HepG2 (cell line): Measurements from ENCODE around the gene MTHFD1. TPM values are rescaled to one million over a fixed set of nuclear protein-coding genes. Genes with fewer than 3 reads are reported as not detected.

Experiments used
- BATF2 ChIP-seq: sonication (generic); formaldehyde crosslinking; IDR thresholded peaks from 2 replicates; pipeline ENCODE4 v1.8.0; 2022; ENCODE audit warnings: mild to moderate bottlenecking, missing genetic modification reagents, moderate library complexity
- MED13 ChIP-seq: sonication (generic); formaldehyde crosslinking; IDR thresholded peaks from 2 replicates; pipeline ENCODE4 v1.5.0; 2020; ENCODE audit warnings: missing genetic modification reagents
- RNF219 ChIP-seq: sonication (generic); formaldehyde crosslinking; IDR thresholded peaks from 2 replicates; pipeline ENCODE4 v1.5.0; 2020; ENCODE audit warnings: mild to moderate bottlenecking, missing genetic modification reagents
- SOX13 ChIP-seq, 3 experiments: fragments of 450-650 bp in 1 of 3; sonication (generic) in 1 of 3; formaldehyde crosslinking in 1 of 3; IDR thresholded peaks in 2 of 3; conservative IDR thresholded peaks in 1 of 3; 2 replicates each; pipeline versions ENCODE4 v1.5.0 to v1.6.1; 2016 to 2020; ENCODE audit warnings: antibody characterized with exemption in 1 of 3, mild to moderate bottlenecking in 1 of 3, missing compliant biosample characterization in 1 of 3, missing genetic modification reagents in 1 of 3, moderate library complexity in 1 of 3
- SP1 ChIP-seq, 2 experiments: fragments of 450-650 bp in 1 of 2; sonication (generic) in 1 of 2; formaldehyde crosslinking in 1 of 2; IDR thresholded peaks; 2 replicates each; pipeline versions ENCODE4 v1.4.0 to v1.6.1; 2016 to 2020; ENCODE audit warnings: missing genetic modification reagents in 1 of 2
- ZBTB40 ChIP-seq, 2 experiments: fragments of 450-650 bp in 1 of 2; sonication (generic) in 1 of 2; formaldehyde crosslinking in 1 of 2; IDR thresholded peaks; 2 replicates each; pipeline versions ENCODE4 v1.6.1 to v1.8.0; 2016 to 2022; ENCODE audit warnings: antibody characterized with exemption in 1 of 2, mild to moderate bottlenecking in 1 of 2, missing genetic modification reagents in 1 of 2
- ZBTB46 ChIP-seq: sonication (generic); formaldehyde crosslinking; IDR thresholded peaks from 2 replicates; pipeline ENCODE4 v1.4.0; 2020; ENCODE audit warnings: mild to moderate bottlenecking, missing genetic modification reagents, borderline replicate concordance
- ZNF543 ChIP-seq: sonication (generic); formaldehyde crosslinking; IDR thresholded peaks from 2 replicates; pipeline ENCODE4 v1.4.0; 2020; ENCODE audit warnings: mild to moderate bottlenecking, missing genetic modification reagents
- ZNF614 ChIP-seq: IDR thresholded peaks from 2 replicates; pipeline ENCODE4 v1.6.1; 2018; ENCODE audit warnings: missing biosample characterization, missing genetic modification reagents, inconsistent platforms, borderline replicate concordance
- polyA plus RNA-seq, 8 experiments: library from polyadenylated mRNA; depleted of rRNA in 3 of 8; stranded (reverse) in 7 of 8; unstranded in 1 of 8; fragments of >200 nt; fragmentation: Illumina TruSeq in 4 of 8; extraction: Trizol in 4 of 8; gene quantifications; 2 replicates each; pipeline versions ENCODE4 v1.2.1 to v1.2.3, GENCODE V29; 2011 to 2016; ENCODE audit warnings: low read depth in 4 of 8, missing spikeins in 1 of 8, mixed read lengths in 1 of 8; ENCODE audit not compliant: insufficient read depth in 1 of 8
- total RNA-seq, 5 experiments: library from RNA; depleted of rRNA; stranded (reverse); fragments of >200 nt; fragmentation: Illumina TruSeq; extraction: Trizol; gene quantifications; 2 replicates each; pipeline ENCODE4 v1.2.3, GENCODE V29; 2016; ENCODE audit warnings: low read depth in 1 of 5
- TF ChIP-seq, protein P1 (sequence below): IDR thresholded peaks from 2 replicates; pipeline ENCODE4 v1.6.1; 2016; ENCODE audit warnings: missing biosample characterization, missing genetic modification reagents, low read depth

Gene MTHFD1
- total and polyA plus RNA-seq, 2 of the 13 experiments (the other 11 are each of a cell fraction or from before 2014, with no cell fraction given) = 31.0 to 106 TPM

GRCh38 chr14:64388533-64389285, 556 bp downstream of the MTHFD1 start (continued):
- no peak for TF ChIP-seq ZBTB46 (CRISPR knock-in tag)
- no peak for TF ChIP-seq ZBTB40 (IDR thresholded peaks at IDR 0.05)
- TF ChIP-seq ZBTB40 (CRISPR knock-in tag; IDR thresholded peaks at IDR 0.05) = 0 out of 2 replicates have a peak, but pooled peaks have one; percentile 2
- TF ChIP-seq ZNF614 (CRISPR knock-in tag) = 0 out of 2 replicates have a peak, but pooled peaks have one; percentile 6
- TF ChIP-seq SP1 (IDR thresholded peaks at IDR 0.05) = no peak
- TF ChIP-seq SP1 (CRISPR knock-in tag; IDR thresholded peaks at IDR 0.05) = no peak
- no peak for TF ChIP-seq MED13 (CRISPR knock-in tag)
- TF ChIP-seq SOX13 (IDR thresholded peaks at IDR 0.05) = no peak
- TF ChIP-seq SOX13 (CRISPR knock-in tag; conservative IDR thresholded peaks at IDR 0.05 in 1 of 2, IDR thresholded peaks at IDR 0.05 in 1 of 2) = no peak
- TF ChIP-seq, protein P1, sequence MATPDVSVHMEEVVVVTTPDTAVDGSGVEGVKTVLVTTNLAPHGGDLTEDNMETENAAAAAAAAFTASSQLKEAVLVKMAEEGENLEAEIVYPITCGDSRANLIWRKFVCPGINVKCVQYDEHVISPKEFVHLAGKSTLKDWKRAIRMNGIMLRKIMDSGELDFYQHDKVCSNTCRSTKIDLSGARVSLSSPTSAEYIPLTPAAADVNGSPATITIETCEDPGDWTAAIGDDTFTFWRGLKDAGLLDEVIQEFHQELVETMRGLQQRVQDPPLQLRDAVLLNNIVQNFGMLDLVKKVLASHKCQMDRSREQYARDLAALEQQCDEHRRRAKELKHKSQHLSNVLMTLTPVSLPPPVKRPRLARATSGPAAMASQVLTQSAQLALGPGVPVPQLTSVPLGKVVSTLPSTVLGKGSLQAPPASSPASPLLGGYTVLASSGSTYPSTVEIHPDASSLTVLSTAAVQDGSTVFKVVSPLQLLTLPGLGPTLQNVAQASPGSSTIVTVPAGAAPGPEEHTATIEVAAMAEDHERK (CRISPR knock-in tag) = no peak
- peak; percentile 50; the same call in 1 of the 2 replicates for TF ChIP-seq BATF2 (CRISPR knock-in tag)
- TF ChIP-seq ZNF543 (CRISPR knock-in tag) = no peak
- no peak for TF ChIP-seq RNF219
